ENCODE measurements around the gene NELFCD. TPM values are rescaled to one million over a fixed set of nuclear protein-coding genes. Genes with fewer than 3 reads are reported as not detected.
A peak's percentile ranks its signal among the peaks of the same experiment; 100 is the strongest.

NELFCD gene
- total RNA-seq, 1 experiment from 2014 or later: 88.2 TPM

DNA sequence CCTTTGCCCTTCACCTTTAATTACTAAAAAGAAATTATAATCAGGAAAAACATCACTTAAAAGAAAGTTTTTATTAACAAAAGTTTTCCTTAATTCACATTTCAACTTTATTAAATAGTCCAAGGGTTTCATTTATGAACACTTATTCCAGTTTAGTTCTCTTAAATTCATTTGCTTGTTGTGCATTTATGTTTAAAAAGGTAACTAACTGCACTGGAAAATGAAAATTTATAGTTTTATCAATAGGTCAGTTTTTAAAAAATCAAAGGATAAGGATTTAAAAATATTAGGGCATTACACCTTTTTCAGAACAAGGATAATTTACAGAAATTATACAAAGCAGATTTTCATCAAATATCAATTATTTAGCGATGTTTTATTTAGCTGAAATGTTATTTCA is 52.0 kb downstream of the NELFCD start:
- H3K4me1 ChIP-seq (ENCODE audit: control insufficient read depth in 1 of 2, insufficient read depth in 2 of 2, low read length in 2 of 2): peaks cover 10 to 25% of the 10 kb centered on the region in 2 experiments
- H3K27ac ChIP-seq (ENCODE audit: low read depth, low read length): peak overlapping the region; percentile 78; the same call in 1 of the 2 replicates
- TF ChIP-seq, protein P1, sequence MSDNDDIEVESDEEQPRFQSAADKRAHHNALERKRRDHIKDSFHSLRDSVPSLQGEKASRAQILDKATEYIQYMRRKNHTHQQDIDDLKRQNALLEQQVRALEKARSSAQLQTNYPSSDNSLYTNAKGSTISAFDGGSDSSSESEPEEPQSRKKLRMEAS (IDR thresholded peaks at IDR 0.05): no peak
- TF ChIP-seq RAD21 (IDR thresholded peaks at IDR 0.05; ENCODE audit: low read depth) (no peak), CBX3 (IDR thresholded peaks at IDR 0.05; ENCODE audit: low read depth) (no peak)
- ChIA-PET CTCF (interaction anchor here (0.6 to 1.9 kb wide), 2 partner anchors 9 to 54 kb away, joined by 3 to 8 read pairs; partner anchors contain the start of gene PRELID3B), POLR2A (no interaction called here), RAD21 (ENCODE audit: low non-redundant PET in 1 of 2, low total read pairs in 2 of 2, uncharacterized antibody in 2 of 2, unreplicated experiment in 2 of 2) (interaction anchor here in 1 of 2 experiments (0.5 kb wide), 1 partner anchor 162 kb away, joined by 4 read pairs; no protein-coding TSS in a partner anchor)
- H3K9me2 ChIP-seq (ENCODE audit: insufficient read depth): no peaks in the 10 kb centered on the region
- H3K4me3 ChIP-seq (replicated peaks in 1 of 2; ENCODE audit: low read depth in 1 of 2, low read length in 2 of 2): peak overlapping the region; percentile 48 to 86
- peaks cover 12% of the 10 kb centered on the region; the same call in 1 of the 2 replicates for H4K20me1 ChIP-seq (ENCODE audit: insufficient read depth)
- H3K36me3 ChIP-seq (ENCODE audit: control insufficient read depth in 1 of 2, insufficient read depth in 2 of 2, low read length in 2 of 2): peaks cover 53% of the 10 kb centered on the region in 2 experiments
- peak overlapping the region; percentile 81 for H3K4me2 ChIP-seq (ENCODE audit: low read length)
- DNase-seq (ENCODE audit: low read depth, low spot score) (no peak), ATAC-seq (no peak)
- H3K27me3 ChIP-seq (ENCODE audit: insufficient read depth, low read length): no peaks in the 10 kb centered on the region
- H3K79me2 ChIP-seq (ENCODE audit: insufficient read depth, low read length): peaks cover 70% of the 10 kb centered on the region
- peak overlapping the region; percentile 66 for H3K9ac ChIP-seq (ENCODE audit: low read length)
- no peaks in the 10 kb centered on the region for H3K9me3 ChIP-seq (ENCODE audit: control insufficient read depth in 1 of 2, insufficient read depth in 1 of 2, low read depth in 1 of 2, low read length in 2 of 2)
- no TSS peak for BruUV-seq (replicated peaks)
- H2AFZ ChIP-seq (ENCODE audit: low read depth, low read length, poor library complexity, severe bottlenecking): no peak overlapping the region
- intact Hi-C loops (cut with micrococcal nuclease): loop anchor here (5.0 to 10.0 kb wide), 2 partner anchors 51 to 138 kb away; partner anchors contain the start of gene NELFCD

DNA sequence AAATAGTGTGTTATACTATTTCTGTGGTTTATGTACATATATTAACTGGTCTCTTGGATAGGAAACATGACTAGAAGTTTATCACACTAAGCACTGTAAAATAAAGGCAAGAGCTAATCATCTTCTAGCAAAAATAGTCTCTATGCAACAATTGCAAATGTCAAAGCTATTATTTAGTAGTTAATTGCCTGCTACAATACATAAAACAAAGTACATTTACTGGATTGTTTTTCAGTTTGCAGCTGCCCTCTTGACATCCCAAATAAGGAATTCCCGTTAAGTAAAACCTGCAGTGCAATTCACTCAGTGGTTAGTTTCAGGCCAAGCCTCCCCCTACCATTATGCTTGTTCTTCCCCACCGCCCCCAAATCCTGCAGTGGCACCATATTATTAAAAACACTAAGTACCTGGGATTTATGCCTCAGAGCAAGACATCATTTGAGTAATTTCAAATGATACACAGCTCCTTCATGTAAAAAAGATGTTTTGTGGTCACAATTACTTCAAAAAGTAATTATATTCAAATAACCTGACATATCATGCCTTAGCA is 52.6 kb downstream of the NELFCD start:
- peaks cover 9% of the 10 kb centered on the region; the same call in 1 of the 2 replicates for H4K20me1 ChIP-seq (ENCODE audit: insufficient read depth)
- peak overlapping the region; percentile 81; the same call in 1 of the 2 replicates for H3K4me2 ChIP-seq (ENCODE audit: low read length)
- no peaks in the 10 kb centered on the region for H3K9me2 ChIP-seq (ENCODE audit: insufficient read depth)
- H2AFZ ChIP-seq (ENCODE audit: low read depth, low read length, poor library complexity, severe bottlenecking): no peak overlapping the region
- peaks cover 10 to 25% of the 10 kb centered on the region in 2 experiments for H3K4me1 ChIP-seq (ENCODE audit: control insufficient read depth in 1 of 2, insufficient read depth in 2 of 2, low read length in 2 of 2)
- CTCF ChIA-PET: interaction anchor here (0.6 to 1.9 kb wide), 2 partner anchors 9 to 54 kb away, joined by 3 to 8 read pairs; partner anchors contain the start of gene PRELID3B
- H3K27me3 ChIP-seq (ENCODE audit: insufficient read depth, low read length): no peaks in the 10 kb centered on the region
- peak overlapping the region; percentile 66 for H3K9ac ChIP-seq (ENCODE audit: low read length)
- RAD21 ChIA-PET (ENCODE audit: low non-redundant PET in 1 of 2, low total read pairs in 2 of 2, uncharacterized antibody in 2 of 2, unreplicated experiment in 2 of 2): no interaction called here
- H3K4me3 ChIP-seq (replicated peaks in 1 of 2; ENCODE audit: low read depth in 1 of 2, low read length in 2 of 2): peak overlapping the region in 1 of 2 experiments; percentile 86; a peak in 1 of 4 replicates
- peaks cover 48 to 50% of the 10 kb centered on the region in 2 experiments for H3K36me3 ChIP-seq (ENCODE audit: control insufficient read depth in 1 of 2, insufficient read depth in 2 of 2, low read length in 2 of 2)
- BruUV-seq (replicated peaks): no TSS peak
- H3K9me3 ChIP-seq (ENCODE audit: control insufficient read depth in 1 of 2, insufficient read depth in 1 of 2, low read depth in 1 of 2, low read length in 2 of 2): no peaks in the 10 kb centered on the region
- H3K27ac ChIP-seq (ENCODE audit: low read depth, low read length): peak overlapping the region; percentile 78; the same call in 1 of the 2 replicates
- TF ChIP-seq POLR2AphosphoS5 (IDR thresholded peaks at IDR 0.05; ENCODE audit: low read depth, low read length) (no peak), CEBPB (IDR thresholded peaks at IDR 0.05; ENCODE audit: low read depth) (no peak), ELF1 (IDR thresholded peaks at IDR 0.05; ENCODE audit: borderline replicate concordance, low read depth) (no peak), TCF7L2 (IDR thresholded peaks at IDR 0.05; ENCODE audit: borderline replicate concordance, extremely low read depth, insufficient read depth, insufficient read length) (no peak), ZFX (IDR thresholded peaks at IDR 0.05) (no peak), SIN3A (IDR thresholded peaks at IDR 0.05; ENCODE audit: low read depth) (no peak), RAD21 (IDR thresholded peaks at IDR 0.05; ENCODE audit: low read depth) (no peak), JUND (IDR thresholded peaks at IDR 0.05) (no peak), EGR1 (IDR thresholded peaks at IDR 0.05; ENCODE audit: low read depth) (no peak), SRF (IDR thresholded peaks at IDR 0.05; ENCODE audit: low read depth) (no peak)
- TF ChIP-seq, protein P2, sequence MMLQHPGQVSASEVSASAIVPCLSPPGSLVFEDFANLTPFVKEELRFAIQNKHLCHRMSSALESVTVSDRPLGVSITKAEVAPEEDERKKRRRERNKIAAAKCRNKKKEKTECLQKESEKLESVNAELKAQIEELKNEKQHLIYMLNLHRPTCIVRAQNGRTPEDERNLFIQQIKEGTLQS (IDR thresholded peaks at IDR 0.05): no peak
- DNase-seq (ENCODE audit: low read depth, low spot score): no peak
- intact Hi-C loops (cut with micrococcal nuclease): loop anchor here (5.0 to 10.0 kb wide), 2 partner anchors 51 to 139 kb away; partner anchors contain the start of gene NELFCD
- H3K79me2 ChIP-seq (ENCODE audit: insufficient read depth, low read length): peaks cover 70% of the 10 kb centered on the region
- POLR2A ChIA-PET: no interaction called here
- ATAC-seq: no peak
